OCI-LY7 (cell line): ENCODE data around the gene ATP2A3.

Source experiments
- CTCF ChIP-seq: fragments of 200-600 bp; sonication (generic); conservative IDR thresholded peaks from 2 replicates; pipeline ENCODE4 v1.5.1; 2014; ENCODE audit warnings: mild to moderate bottlenecking, antibody characterized with exemption, low read length, moderate library complexity, mixed read lengths
- EZH2phosphoT487 ChIP-seq: fragments of 200-600 bp; sonication (generic); IDR thresholded peaks from 2 replicates; pipeline ENCODE4 v1.6.1; 2018; ENCODE audit warnings: low read depth, borderline replicate concordance, mild to moderate bottlenecking, mixed run types, antibody characterized with exemption, low read length, moderate library complexity, mixed read lengths

DNA sequence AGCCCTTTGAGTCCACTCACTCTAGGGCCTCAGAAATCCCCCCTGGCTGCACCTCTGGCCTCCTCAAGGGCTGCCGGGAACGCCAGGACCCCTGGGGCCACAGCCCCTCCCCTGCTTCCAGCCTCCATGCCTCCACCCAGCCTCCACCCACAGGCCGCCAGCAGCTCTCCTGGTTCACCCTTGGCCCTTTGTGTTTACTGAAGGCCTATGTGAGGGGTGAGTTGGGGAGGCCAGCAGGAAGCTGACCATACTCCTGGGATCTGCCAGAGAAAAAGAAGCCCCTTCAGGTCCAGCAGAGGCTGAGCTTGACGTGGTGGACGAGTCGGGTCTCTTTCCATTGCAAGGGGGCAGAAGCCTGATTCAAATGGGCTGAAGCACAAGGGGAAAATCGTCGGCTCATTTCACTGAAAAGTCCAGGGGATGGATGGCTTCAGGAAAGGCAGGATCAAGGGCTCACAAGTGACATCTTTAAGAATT lies 18.3 kb upstream of the ATP2A3 start:
- TF ChIP-seq CTCF (no peak), EZH2phosphoT487 (no peak)
